HCT116 (cell line): ENCODE data around the gene CMC2.

Source experiments
- CTCF ChIP-seq, 3 experiments: fragments of 200-600 bp in 1 of 3; sonication (generic) in 1 of 3; IDR thresholded peaks in 2 of 3; conservative IDR thresholded peaks in 1 of 3; 2 replicates each; pipeline ENCODE4 v1.5.1; 2012 to 2017; ENCODE audit warnings: low read depth in 2 of 3, low read length in 2 of 3, antibody characterized with exemption in 1 of 3, borderline replicate concordance in 1 of 3, control low read depth in 1 of 3, mild to moderate bottlenecking in 1 of 3, mixed read lengths in 1 of 3, mixed run types in 1 of 3, moderate library complexity in 1 of 3; ENCODE audit not compliant: insufficient read depth in 1 of 3
- EZH2 ChIP-seq: fragments of 200-600 bp; sonication (generic); IDR thresholded peaks from 2 replicates; pipeline ENCODE4 v1.6.1; 2017; ENCODE audit warnings: antibody characterized with exemption, mixed run types
- EZH2phosphoT487 ChIP-seq: fragments of 200-600 bp; IDR thresholded peaks from 2 replicates; pipeline ENCODE4 v1.6.1; 2018; ENCODE audit warnings: antibody characterized with exemption, borderline replicate concordance
- JUND ChIP-seq: IDR thresholded peaks from 2 replicates; pipeline ENCODE4 v1.6.1; 2012
- MAX ChIP-seq: IDR thresholded peaks from 2 replicates; pipeline ENCODE4 v1.6.1; 2012
- POLR2A ChIP-seq: IDR thresholded peaks from 2 replicates; pipeline ENCODE4 v1.7.0; 2011; ENCODE audit warnings: borderline replicate concordance; ENCODE audit not compliant: insufficient read depth, insufficient read length; ENCODE audit errors: extremely low read depth
- POLR2AphosphoS5 ChIP-seq: IDR thresholded peaks from 2 replicates; pipeline ENCODE4 v1.6.1; 2011; ENCODE audit warnings: mild to moderate bottlenecking, low read depth, low read length, moderate library complexity
- RAD21 ChIP-seq: IDR thresholded peaks from 2 replicates; pipeline ENCODE4 v1.6.1; 2012; ENCODE audit warnings: low read depth, mild to moderate bottlenecking
- REST ChIP-seq: IDR thresholded peaks from 2 replicates; pipeline ENCODE4 v1.6.1; 2012; ENCODE audit warnings: low read depth
- SP1 ChIP-seq: IDR thresholded peaks from 2 replicates; pipeline ENCODE4 v1.6.1; 2012; ENCODE audit warnings: low read depth
- YY1 ChIP-seq: IDR thresholded peaks from 2 replicates; pipeline ENCODE4 v1.6.1; 2011; ENCODE audit warnings: low read length, low read depth, moderate library complexity, mild to moderate bottlenecking; ENCODE audit not compliant: insufficient replicate concordance; ENCODE audit errors: extremely low read depth

DNA sequence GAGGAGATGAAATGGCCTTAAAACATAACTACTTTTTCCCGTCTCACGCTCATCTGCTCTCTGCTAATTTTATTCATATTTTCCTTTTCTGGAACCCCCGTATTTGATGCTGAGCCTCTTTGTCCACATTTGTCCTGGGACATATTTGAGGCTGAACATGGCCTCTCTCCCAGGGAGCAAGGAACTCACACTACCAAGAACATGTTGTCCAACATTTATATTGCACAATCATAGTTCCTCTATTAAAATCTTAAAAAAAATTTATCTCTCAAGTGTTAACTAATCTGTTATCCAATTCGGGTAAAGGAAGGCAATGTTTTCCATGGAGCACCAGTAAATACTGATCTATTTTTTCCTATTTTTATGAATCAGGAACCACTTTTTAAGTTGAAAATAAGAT, 60.2 kb downstream of the CMC2 start:
- TF ChIP-seq YY1 (no peak), CTCF (IDR thresholded peaks at IDR 0.05 in 2 of 3, conservative IDR thresholded peaks at IDR 0.05 in 1 of 3; ENCODE audit: borderline replicate concordance in 1 of 3, insufficient read depth in 1 of 3, low read depth in 2 of 3, low read length in 2 of 3) (no peak), REST (no peak), EZH2 (no peak), POLR2AphosphoS5 (no peak), SP1 (no peak), RAD21 (no peak), EZH2phosphoT487 (no peak), JUND (no peak), POLR2A (no peak), MAX (no peak)
